MG63 (cell line): ENCODE results near the gene PHC2. TPM values are rescaled to one million over a fixed set of nuclear protein-coding genes. Genes with fewer than 3 reads are reported as not detected.
A peak's percentile ranks its signal among the peaks of the same experiment; 100 is the strongest.

Experiments
- DNase-seq: peaks from one replicate; pipeline ENCODE4 v3.0.0-alpha.2; 2020
- H3K27me3 ChIP-seq: fragments of 250-450 bp; sonication (Bioruptor Pico); 2 replicates; pipeline ENCODE4 v1.5.1; 2020; ENCODE audit warnings: mild to moderate bottlenecking, moderate library complexity
- H3K36me3 ChIP-seq: fragments of 250-450 bp; sonication (Bioruptor Pico); 2 replicates; pipeline ENCODE4 v1.5.1; 2020; ENCODE audit warnings: mild to moderate bottlenecking, moderate library complexity
- H3K4me3 ChIP-seq: fragments of 250-450 bp; sonication (Bioruptor Pico); 2 replicates; pipeline ENCODE4 v1.5.1; 2020; ENCODE audit warnings: mild to moderate bottlenecking, moderate library complexity
- H3K9me3 ChIP-seq: fragments of 250-450 bp; sonication (Bioruptor Pico); 2 replicates; pipeline ENCODE4 v1.5.1; 2020; ENCODE audit warnings: mild to moderate bottlenecking, moderate library complexity
- total RNA-seq: library from RNA; depleted of rRNA; stranded (reverse); fragments of >200 nt; shearing (Covaris generic); gene quantifications from 2 replicates; pipeline ENCODE4 v1.2.3, GENCODE V29; 2014; ENCODE audit warnings: low replicate concordance

The PHC2 gene
- total RNA-seq, 1 experiment from 2014 or later = 102 TPM

DNA sequence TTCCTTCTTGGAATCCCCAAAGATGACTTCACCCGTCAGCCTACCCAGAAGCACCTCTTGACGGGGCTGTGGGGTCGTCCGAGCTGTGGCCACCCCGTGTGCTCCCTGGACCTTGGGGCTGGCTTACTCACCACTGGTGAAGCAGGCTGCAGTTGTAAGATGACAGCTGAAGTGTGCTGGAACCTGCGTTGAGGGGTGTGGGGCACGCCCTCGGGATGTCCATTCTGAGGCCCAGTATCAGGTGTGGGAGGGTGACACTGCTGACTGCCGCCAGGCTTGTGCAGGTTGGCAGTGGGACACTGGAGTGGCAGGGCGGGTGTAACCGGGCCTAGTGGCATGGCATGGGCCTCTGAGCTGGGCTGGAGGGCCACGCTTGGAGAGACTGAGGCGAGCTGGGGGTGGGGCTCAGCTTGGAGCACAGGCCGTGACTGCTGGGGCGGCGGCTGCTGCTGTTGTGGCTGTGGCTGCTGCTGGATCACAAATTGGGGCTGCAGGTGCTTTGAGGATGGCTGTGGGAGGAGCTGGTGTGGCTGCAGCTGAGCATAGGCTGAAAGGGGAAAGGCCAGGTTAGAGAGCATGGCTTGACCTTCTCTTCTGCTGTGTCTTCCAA, 76.1 kb downstream of the PHC2 start:
- Histone ChIP-seq H3K9me3 (no peaks in the 10 kb centered on the region), H3K36me3 (no peaks in the 10 kb centered on the region), H3K4me3 (no peak overlapping the region), H3K27me3 (no peaks in the 10 kb centered on the region)
- no peak for DNase-seq

DNA sequence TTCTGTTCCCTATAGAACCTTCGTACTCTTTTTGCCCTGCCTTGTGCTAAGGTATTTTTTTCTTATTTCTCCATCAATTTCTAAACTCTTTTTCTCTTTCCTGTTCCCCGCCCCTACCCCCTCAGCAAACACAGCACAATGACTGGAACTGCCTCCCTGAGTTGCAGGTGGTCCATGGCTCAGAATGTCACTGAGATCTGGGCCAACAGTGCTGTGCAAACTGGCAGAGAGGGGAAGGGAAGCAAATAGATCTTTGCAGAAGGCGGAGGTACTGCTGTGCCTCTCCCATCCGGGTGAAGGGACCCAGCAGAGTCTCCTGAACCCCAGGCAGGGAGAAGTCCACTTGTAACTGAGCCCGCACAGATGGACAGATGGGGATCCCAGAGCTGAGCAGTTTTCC, 77.4 kb downstream of the PHC2 start:
- Histone ChIP-seq H3K4me3 (no peak overlapping the region), H3K27me3 (no peaks in the 10 kb centered on the region), H3K9me3 (no peaks in the 10 kb centered on the region), H3K36me3 (peaks cover 3% of the 10 kb centered on the region; the same call in 1 of the 2 replicates)
- DNase-seq = no peak

DNA sequence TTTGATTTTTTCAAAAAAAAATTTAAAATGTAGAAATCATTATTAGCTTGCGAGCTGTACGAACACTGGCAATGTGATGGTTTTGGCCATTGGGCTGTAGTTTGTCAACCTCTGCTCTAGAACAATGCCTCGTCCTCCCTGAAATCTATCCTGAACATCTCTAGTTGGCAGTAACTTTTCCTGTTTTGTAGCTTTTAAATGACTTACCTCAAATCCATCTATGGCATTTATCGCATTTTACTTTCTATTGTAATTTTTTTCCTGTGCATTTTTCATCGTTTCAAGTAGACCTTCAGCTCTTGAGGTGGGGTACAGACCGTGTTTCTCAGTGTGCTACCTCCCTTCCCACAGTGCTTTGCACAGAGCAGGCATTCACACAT, 79.6 kb downstream of the PHC2 start:
- H3K4me3 ChIP-seq = no peak overlapping the region
- DNase-seq = no peak
- no peaks in the 10 kb centered on the region for H3K27me3 ChIP-seq
- peaks cover 12% of the 10 kb centered on the region for H3K36me3 ChIP-seq
- no peaks in the 10 kb centered on the region for H3K9me3 ChIP-seq

DNA sequence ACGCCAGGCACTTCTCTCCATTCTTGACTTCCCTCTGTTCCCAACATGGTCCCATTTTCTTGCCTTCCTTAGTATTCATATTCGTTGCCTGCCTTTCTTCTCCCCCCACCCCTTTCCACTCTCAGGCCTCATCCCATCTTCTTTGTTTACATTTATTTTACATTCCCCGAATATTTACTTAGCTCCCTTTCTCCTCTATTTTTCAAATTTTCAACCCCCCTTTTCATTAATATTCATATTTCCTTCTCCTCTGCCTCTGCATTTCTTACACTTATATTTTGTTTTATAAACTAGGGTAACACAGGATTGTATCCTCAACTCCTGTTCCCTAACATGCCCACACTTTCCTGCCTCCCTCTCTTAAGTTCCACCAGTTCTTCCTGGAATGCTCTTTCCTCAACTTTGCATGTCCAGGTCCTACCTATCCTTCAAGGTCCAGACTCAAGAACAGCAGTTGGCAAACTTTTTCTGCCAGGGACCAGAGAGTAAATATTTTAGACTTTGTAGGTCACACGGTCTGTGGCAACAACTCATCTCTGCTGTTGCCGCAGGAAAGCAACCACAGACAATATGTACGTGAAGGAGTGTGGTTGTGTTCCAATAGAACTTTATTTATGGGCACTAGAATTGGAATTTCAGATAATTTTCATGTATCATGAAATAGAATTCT, 80.1 kb downstream of the PHC2 start:
- peak overlapping the region; percentile 72 for H3K4me3 ChIP-seq
- no peaks in the 10 kb centered on the region for H3K9me3 ChIP-seq
- peaks cover 13% of the 10 kb centered on the region for H3K36me3 ChIP-seq
- H3K27me3 ChIP-seq = no peaks in the 10 kb centered on the region
- no peak for DNase-seq

DNA sequence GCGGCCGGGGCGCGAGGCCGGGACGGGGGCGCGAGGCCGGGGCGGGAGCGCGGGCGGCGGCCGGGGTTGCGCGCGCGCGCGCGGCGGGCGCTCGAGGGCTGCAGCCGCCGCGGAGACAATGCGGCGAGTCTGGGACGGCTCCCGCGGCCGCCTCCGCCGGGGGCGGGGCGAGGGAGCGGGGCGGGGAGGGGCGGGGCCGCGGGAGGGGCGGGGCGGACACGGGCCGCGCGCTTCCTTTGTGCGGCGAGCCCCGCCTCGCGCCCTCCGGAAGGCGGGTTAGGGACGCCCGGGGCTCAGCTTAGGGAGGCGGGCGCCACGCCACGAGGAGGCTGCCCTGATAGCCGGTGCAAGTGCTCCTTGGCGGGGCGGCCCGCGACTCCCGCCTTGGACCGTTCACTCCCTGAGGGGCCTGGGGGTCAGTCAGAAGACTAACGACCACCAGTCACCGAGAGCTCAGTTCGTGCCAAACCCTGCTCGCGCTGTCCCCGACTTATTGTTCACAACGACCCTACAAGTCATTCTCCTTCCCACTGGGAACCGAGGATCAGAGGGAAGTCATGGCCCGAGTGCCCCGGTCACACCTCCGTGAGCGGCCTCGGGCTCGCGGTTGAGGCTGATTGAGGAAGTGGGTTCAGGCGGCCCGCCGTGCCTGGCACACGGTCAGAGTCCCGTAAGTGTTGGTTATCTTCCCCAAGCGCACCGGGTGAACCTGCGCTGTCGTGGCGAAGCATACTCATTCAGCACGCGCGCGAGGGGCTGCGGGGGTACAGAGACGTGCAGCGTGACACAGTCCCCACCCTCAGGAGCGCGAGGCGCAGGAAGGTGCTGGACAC, 80.9 kb downstream of the PHC2 start:
- DNase-seq = peak; percentile 87
- no peaks in the 10 kb centered on the region for H3K9me3 ChIP-seq
- H3K36me3 ChIP-seq = peaks cover 20% of the 10 kb centered on the region
- H3K27me3 ChIP-seq = no peaks in the 10 kb centered on the region
- H3K4me3 ChIP-seq = peak overlapping the region; percentile 72

DNA sequence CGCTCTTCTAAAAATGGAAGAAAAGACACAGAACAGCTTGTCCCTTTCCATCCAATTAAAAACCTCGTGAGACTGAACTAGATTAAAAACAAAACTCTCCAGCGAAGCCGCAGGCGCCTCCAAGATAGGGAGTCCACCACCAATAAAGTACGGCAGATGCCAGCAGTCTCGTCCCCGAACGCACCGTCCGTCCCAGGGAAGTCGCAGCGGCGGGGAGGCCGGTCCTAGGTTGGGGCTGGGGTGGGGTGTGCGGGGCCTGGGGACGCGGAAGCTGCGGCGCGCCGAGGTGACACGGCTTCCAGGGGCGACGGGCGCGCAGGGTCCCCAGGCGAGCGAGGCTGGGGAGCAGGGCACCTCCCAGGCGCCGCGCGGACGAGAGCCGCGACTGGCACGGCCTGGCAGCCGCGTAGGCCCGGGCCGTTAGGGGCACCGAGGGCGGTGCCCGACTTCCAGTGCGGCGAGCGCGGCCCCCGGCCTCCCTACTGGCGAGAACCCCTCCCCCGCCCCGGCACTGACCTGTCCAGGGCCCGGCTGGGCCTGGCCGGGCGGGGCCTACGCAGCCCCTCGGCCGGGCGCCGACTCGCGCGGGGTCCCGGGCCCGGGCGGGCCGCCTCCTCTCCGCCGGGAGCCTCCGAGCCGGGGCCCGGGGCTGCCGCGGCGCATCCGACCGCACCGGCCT, 81.7 kb downstream of the PHC2 start:
- H3K36me3 ChIP-seq = peaks cover 26% of the 10 kb centered on the region
- peak; percentile 58 for DNase-seq
- H3K4me3 ChIP-seq = peak overlapping the region; percentile 79
- H3K27me3 ChIP-seq = no peaks in the 10 kb centered on the region
- no peaks in the 10 kb centered on the region for H3K9me3 ChIP-seq

DNA sequence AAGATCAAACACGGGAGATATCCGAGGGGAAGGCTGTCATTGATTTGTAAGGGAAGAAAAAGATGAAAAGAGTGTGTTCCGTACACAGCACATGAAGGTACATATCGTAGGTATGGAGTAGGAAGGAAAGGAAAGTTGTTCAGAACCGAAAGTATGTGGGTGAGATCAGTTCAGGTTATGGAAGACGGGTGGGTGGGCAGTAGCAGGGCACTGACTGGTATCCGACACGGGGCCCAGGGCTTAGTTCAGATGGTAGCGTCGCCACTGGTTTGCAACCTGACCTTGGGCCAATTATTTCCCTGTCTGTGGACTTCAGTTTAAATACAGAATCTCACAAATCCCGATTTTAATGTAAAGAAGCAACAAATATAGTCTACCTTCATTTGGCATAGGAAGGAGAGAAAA, 82.2 kb downstream of the PHC2 start:
- Histone ChIP-seq H3K9me3 (no peaks in the 10 kb centered on the region), H3K4me3 (peak overlapping the region; percentile 79), H3K27me3 (no peaks in the 10 kb centered on the region), H3K36me3 (peaks cover 32% of the 10 kb centered on the region)
- DNase-seq = peak; percentile 23

DNA sequence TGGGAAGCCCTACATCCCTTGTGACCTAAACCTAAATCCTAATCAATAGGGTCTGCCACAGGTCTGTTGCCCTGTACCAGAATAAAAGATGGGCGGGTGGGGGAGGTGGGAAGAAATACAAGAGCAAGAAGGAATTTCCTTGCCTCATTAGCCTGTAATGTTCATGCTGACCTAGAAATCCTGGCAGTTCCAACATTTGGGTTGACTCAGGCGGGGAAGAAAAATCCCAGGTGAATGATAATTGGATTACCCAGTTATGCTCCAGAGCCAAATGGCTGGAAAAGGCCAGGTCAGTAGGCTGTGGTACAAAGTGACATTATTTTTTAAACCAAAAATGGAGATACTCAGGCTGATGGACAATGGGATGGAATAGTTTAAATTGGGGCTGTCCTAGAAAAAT, 82.7 kb downstream of the PHC2 start:
- Histone ChIP-seq H3K36me3 (peaks cover 36% of the 10 kb centered on the region), H3K4me3 (peak overlapping the region; percentile 79), H3K27me3 (no peaks in the 10 kb centered on the region), H3K9me3 (no peaks in the 10 kb centered on the region)
- peak; percentile 16 for DNase-seq

DNA sequence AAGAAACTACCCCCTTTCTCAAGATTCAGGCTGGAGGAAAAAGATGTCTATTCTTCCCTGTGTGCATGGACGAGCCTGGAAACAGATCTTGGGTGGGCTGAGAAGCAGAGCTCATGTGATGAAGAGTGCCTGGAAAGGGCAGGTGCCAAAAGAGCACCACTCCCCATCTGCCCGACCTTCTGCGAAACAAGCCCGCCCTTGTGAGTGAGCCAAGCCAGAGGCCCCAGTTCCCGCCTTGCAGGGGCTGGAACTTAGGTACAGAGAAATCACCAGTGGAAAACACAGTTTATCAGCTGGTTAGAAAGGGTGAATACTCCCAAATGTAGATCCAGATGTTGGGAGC, 83.3 kb downstream of the PHC2 start:
- Histone ChIP-seq H3K9me3 (no peaks in the 10 kb centered on the region), H3K27me3 (no peaks in the 10 kb centered on the region), H3K4me3 (peak overlapping the region; percentile 79), H3K36me3 (peaks cover 41% of the 10 kb centered on the region)
- DNase-seq = peak; percentile 48

DNA sequence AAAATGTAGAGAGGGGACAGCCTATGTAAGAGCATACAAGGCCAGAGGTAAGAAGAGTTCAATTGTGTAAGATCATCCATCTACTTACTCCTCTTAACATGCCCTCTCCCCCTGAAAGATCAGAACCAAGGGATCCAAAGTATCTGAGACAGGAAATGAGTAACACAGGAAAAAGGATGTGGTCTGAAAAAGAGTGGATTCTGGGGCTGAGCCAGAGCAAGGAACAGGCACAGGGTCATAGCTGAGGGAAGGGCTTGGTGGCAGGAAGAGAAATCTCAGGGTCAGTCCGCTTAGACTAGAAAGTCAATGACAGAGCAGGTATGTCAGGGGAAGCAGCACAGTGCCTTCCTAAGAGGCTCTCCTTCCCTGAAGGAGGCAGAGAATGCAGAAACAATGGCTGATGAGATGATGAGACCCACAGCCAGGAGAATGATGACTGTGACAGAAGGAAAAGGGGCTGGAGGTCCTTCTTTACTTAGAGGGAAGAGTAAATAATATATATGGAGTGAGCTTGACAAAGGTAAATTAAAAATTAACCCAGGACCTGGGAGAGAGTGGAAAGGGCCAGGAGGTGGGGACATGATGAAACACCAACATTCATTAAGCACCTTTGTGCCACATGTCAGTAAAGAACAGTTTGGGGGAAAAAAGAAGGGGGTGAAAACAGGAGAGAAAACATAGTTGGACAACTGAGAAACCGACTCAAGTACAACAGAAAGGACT, 83.8 kb downstream of the PHC2 start:
- peaks cover 44% of the 10 kb centered on the region for H3K36me3 ChIP-seq

DNA sequence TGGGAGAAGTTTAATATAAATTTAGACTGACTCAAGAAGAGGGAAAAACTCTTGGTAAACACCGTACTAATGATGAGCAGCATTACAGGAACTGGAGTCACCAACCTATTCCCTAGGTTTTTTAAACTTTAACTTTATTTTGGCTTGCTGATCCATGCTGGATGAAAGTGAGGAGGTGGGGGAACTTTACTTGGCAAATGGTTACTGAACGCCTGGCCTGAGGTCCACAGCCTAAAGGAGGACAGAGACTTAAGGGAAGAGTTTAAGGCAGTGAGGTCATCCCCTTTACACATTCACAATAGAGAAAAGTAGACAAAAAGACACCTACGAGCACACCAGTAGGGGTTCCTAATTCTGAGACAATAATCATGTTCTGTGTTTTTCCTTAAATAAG, 84.4 kb downstream of the PHC2 start:
- Histone ChIP-seq H3K27me3 (no peaks in the 10 kb centered on the region), H3K9me3 (no peaks in the 10 kb centered on the region), H3K4me3 (peak overlapping the region; percentile 79), H3K36me3 (peaks cover 50% of the 10 kb centered on the region)
- peak; percentile 31 for DNase-seq

More for the DNA sequence above, 83.8 kb downstream of the PHC2 start:
- peak; percentile 83 for DNase-seq
- H3K9me3 ChIP-seq = no peaks in the 10 kb centered on the region
- H3K4me3 ChIP-seq = peak overlapping the region; percentile 79
- H3K27me3 ChIP-seq = no peaks in the 10 kb centered on the region

DNA sequence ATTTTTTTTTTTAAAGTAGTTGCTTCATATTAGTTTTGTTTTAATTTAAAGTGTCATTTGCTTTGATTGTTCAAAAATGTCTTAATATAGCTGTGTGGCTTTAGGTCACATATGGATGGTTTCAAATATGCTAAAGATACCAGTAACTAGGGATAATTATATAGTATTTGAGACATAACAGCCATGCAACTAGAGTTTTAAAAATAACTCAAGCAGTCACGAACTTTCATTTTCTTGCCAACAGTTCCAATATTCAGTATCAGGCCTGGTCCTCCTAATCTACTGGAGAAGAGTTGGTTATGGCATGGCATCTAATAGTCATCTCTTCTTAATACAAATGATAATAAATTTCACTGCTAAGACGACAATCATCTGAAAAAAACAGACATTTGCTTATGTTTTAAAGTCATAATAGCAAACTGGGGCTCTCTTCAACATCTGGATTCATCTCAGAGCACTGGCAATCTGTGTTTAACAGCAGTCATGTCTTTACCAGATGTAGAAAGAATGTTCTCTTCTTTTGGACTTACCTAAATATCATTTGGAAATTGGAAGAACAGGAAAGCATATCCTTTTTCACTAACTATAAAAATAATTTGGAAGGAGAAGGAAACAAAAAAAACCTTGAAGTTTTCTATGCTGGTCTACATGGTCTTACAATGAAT, 85.9 kb downstream of the PHC2 start:
- Histone ChIP-seq H3K9me3 (no peaks in the 10 kb centered on the region), H3K27me3 (no peaks in the 10 kb centered on the region), H3K36me3 (peaks cover 63% of the 10 kb centered on the region), H3K4me3 (no peak overlapping the region)
- no peak for DNase-seq

DNA sequence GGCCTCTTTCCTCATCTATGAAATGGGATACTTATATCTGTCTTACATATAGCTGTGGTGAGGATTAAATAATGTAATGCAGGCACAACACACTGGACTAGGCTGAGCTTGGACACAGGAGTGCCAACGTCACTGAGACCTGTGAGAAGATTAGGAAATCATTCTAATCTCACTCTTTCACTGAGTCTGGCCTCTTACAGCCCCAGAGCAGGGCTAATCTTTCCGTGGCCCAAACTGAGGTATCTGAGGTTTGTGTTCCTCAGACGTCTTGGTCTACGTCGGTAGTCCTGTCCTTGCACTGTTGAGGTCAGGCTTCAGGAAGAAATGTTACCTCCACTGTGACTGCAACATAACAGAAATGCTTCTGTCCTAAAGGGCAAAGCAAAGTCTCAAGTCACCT, 87.4 kb downstream of the PHC2 start:
- DNase-seq = no peak
- Histone ChIP-seq H3K4me3 (no peak overlapping the region), H3K36me3 (peaks cover 73% of the 10 kb centered on the region), H3K27me3 (no peaks in the 10 kb centered on the region), H3K9me3 (no peaks in the 10 kb centered on the region)

DNA sequence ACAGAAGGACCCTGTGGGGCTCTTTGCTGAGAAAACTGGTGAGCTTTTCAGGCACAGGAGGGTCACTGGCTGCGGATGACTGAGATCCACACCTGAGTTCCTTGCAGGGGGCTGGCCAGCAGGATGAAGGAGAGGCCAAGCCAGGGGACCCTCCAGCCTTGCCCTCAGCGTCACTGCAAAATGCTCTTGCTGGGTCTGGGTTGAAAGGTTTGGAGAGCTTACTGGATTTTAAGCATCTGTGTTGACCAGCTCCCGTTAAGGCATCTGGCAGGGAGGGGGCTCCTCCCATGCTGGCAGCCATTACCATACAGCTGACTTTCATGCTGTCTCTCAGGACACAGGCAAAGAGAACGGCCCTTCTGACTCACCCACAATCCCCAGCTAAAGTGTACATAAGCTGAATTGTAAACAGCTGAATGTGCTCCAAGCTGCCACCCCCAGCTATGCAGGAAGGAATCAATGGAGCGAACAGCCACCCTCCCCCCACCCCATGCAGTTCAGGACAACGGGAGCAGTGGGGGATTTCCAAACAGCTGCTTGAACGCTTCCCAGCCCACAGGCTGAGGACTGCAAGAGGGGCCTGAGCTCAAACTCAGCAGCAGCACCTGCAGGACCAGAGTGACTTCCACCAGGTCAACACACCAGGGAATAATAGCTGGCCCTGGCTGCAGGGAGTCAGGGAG, 88.7 kb downstream of the PHC2 start:
- Histone ChIP-seq H3K4me3 (no peak overlapping the region), H3K27me3 (no peaks in the 10 kb centered on the region), H3K9me3 (no peaks in the 10 kb centered on the region), H3K36me3 (peaks cover 76% of the 10 kb centered on the region)
- peak; percentile 93 for DNase-seq

DNA sequence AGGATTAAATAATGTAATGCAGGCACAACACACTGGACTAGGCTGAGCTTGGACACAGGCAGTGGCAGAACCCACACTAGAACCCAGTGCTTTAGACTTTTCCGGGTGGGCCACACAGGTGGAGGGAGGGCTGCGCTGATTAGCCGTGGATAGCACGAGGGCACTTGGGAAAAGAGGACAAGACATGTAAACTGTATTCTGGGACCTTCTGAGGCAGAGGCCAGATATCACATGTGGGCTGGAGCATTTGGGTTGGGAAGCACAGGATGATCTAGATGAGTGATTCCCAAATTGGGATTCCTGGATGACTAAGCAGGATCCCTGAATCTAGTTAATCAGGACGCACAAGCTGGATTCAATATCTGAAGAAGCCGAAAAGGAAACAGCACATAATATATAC, 89.7 kb downstream of the PHC2 start:
- DNase-seq = no peak
- no peaks in the 10 kb centered on the region for H3K27me3 ChIP-seq
- H3K4me3 ChIP-seq = no peak overlapping the region
- H3K36me3 ChIP-seq = peaks cover 69% of the 10 kb centered on the region
- no peaks in the 10 kb centered on the region for H3K9me3 ChIP-seq

DNA sequence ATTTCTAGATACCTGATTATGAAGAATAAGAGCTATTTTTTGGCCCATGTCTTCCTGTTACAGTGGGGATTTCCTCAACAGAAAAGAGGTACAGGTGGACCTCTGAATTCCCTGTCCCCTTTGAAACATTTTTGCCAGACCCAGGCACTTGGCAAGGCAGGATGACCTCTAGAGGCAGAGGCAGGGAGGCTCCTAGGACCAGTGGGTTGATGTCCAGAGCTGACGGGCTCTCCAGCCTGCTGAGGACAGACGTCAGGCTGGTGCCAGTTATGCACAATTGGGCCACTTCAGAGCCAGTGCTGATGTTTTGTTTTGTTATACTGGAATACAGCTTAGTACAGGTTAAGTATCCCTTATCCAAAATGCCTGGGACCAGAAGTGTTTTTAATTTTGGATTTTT, 91.5 kb downstream of the PHC2 start:
- Histone ChIP-seq H3K9me3 (no peaks in the 10 kb centered on the region), H3K27me3 (no peaks in the 10 kb centered on the region), H3K4me3 (no peak overlapping the region), H3K36me3 (peaks cover 69% of the 10 kb centered on the region)
- DNase-seq = no peak
